ENCODE measurements around the gene PSTPIP2.
"Not testable (repeated sequence)": the region's sequence is repeated elsewhere in the genome, so short reads cannot be mapped to it uniquely, and the experiment has no call there.

Gene PSTPIP2

GRCh38 chr18:45997700-45998151 is 74.3 kb downstream of the PSTPIP2 start:
- H3K9ac ChIP-seq (ENCODE audit: low read depth, low read length), result no peak overlapping the region
- peaks cover 9% of the 10 kb centered on the region for H3K4me1 ChIP-seq (ENCODE audit: control insufficient read depth, insufficient read depth, low read length)
- no peaks in the 10 kb centered on the region for H3K27me3 ChIP-seq (ENCODE audit: control insufficient read depth, insufficient read depth, low read length)
- H3K9me3 ChIP-seq (ENCODE audit: control insufficient read depth, insufficient read depth, low read length), result no peaks in the 10 kb centered on the region
- no peak overlapping the region for H3K4me3 ChIP-seq (ENCODE audit: low read depth, low read length)
- no peaks in the 10 kb centered on the region for H3K36me3 ChIP-seq (ENCODE audit: control insufficient read depth, insufficient read depth, low read length)

GRCh38 chr18:45995461-45995860 is 76.6 kb downstream of the PSTPIP2 start:
- Histone ChIP-seq H3K4me1 (ENCODE audit: control insufficient read depth, insufficient read depth, low read length) (peaks cover 9% of the 10 kb centered on the region), H3K4me3 (ENCODE audit: low read depth, low read length) (no peak overlapping the region), H3K36me3 (ENCODE audit: control insufficient read depth, insufficient read depth, low read length) (no peaks in the 10 kb centered on the region), H3K27me3 (ENCODE audit: control insufficient read depth, insufficient read depth, low read length) (no peaks in the 10 kb centered on the region), H3K9me3 (ENCODE audit: control insufficient read depth, insufficient read depth, low read length) (no peaks in the 10 kb centered on the region), H3K9ac (ENCODE audit: low read depth, low read length) (no peak overlapping the region)

GRCh38 chr18:45993438-45993837 is 78.6 kb downstream of the PSTPIP2 start:
- H3K9ac ChIP-seq (ENCODE audit: low read depth, low read length), result no peak overlapping the region
- peaks cover 9% of the 10 kb centered on the region for H3K4me1 ChIP-seq (ENCODE audit: control insufficient read depth, insufficient read depth, low read length)

GRCh38 chr18:45992527-45992926 is 79.5 kb downstream of the PSTPIP2 start:
- not testable (repeated sequence) for H3K27me3 ChIP-seq (ENCODE audit: control insufficient read depth, insufficient read depth, low read length); H3K9ac ChIP-seq (ENCODE audit: low read depth, low read length); H3K9me3 ChIP-seq (ENCODE audit: control insufficient read depth, insufficient read depth, low read length); H3K4me1 ChIP-seq (ENCODE audit: control insufficient read depth, insufficient read depth, low read length); H3K36me3 ChIP-seq (ENCODE audit: control insufficient read depth, insufficient read depth, low read length); H3K4me3 ChIP-seq (ENCODE audit: low read depth, low read length)

More at GRCh38 chr18:45993438-45993837, 78.6 kb downstream of the PSTPIP2 start:
- Histone ChIP-seq H3K4me3 (ENCODE audit: low read depth, low read length) (no peak overlapping the region), H3K9me3 (ENCODE audit: control insufficient read depth, insufficient read depth, low read length) (no peaks in the 10 kb centered on the region), H3K27me3 (ENCODE audit: control insufficient read depth, insufficient read depth, low read length) (no peaks in the 10 kb centered on the region), H3K36me3 (ENCODE audit: control insufficient read depth, insufficient read depth, low read length) (no peaks in the 10 kb centered on the region)

- Histone ChIP-seq H3K4me3 (ENCODE audit: low read depth, low read length) (no peak overlapping the region), H3K4me1 (ENCODE audit: control insufficient read depth, insufficient read depth, low read length) (no peaks in the 10 kb centered on the region), H3K9me3 (ENCODE audit: control insufficient read depth, insufficient read depth, low read length) (no peaks in the 10 kb centered on the region), H3K27me3 (ENCODE audit: control insufficient read depth, insufficient read depth, low read length) (no peaks in the 10 kb centered on the region), H3K36me3 (ENCODE audit: control insufficient read depth, insufficient read depth, low read length) (no peaks in the 10 kb centered on the region), H3K9ac (ENCODE audit: low read depth, low read length) (no peak overlapping the region)
Measured at GRCh38 chr18:45991788-45992187, 80.3 kb downstream of the PSTPIP2 start.

GRCh38 chr18:45984546-45985235 is 87.4 kb downstream of the PSTPIP2 start:
- Histone ChIP-seq H3K36me3 (ENCODE audit: control insufficient read depth, insufficient read depth, low read length) (no peaks in the 10 kb centered on the region), H3K9ac (ENCODE audit: low read depth, low read length) (no peak overlapping the region), H3K4me3 (ENCODE audit: low read depth, low read length) (no peak overlapping the region), H3K27me3 (ENCODE audit: control insufficient read depth, insufficient read depth, low read length) (no peaks in the 10 kb centered on the region), H3K9me3 (ENCODE audit: control insufficient read depth, insufficient read depth, low read length) (no peaks in the 10 kb centered on the region), H3K4me1 (ENCODE audit: control insufficient read depth, insufficient read depth, low read length) (no peaks in the 10 kb centered on the region)

- Histone ChIP-seq H3K9me3 (ENCODE audit: control insufficient read depth, insufficient read depth, low read length) (no peaks in the 10 kb centered on the region), H3K36me3 (ENCODE audit: control insufficient read depth, insufficient read depth, low read length) (no peaks in the 10 kb centered on the region), H3K9ac (ENCODE audit: low read depth, low read length) (no peak overlapping the region), H3K4me1 (ENCODE audit: control insufficient read depth, insufficient read depth, low read length) (peaks cover 3% of the 10 kb centered on the region), H3K27me3 (ENCODE audit: control insufficient read depth, insufficient read depth, low read length) (no peaks in the 10 kb centered on the region), H3K4me3 (ENCODE audit: low read depth, low read length) (no peak overlapping the region)
Measured at GRCh38 chr18:45981821-45982220, 90.2 kb downstream of the PSTPIP2 start.

GRCh38 chr18:45980229-45980628 is 91.8 kb downstream of the PSTPIP2 start:
- Histone ChIP-seq H3K9me3 (ENCODE audit: control insufficient read depth, insufficient read depth, low read length) (no peaks in the 10 kb centered on the region), H3K9ac (ENCODE audit: low read depth, low read length) (no peak overlapping the region), H3K4me1 (ENCODE audit: control insufficient read depth, insufficient read depth, low read length) (peaks cover 3% of the 10 kb centered on the region), H3K4me3 (ENCODE audit: low read depth, low read length) (no peak overlapping the region), H3K27me3 (ENCODE audit: control insufficient read depth, insufficient read depth, low read length) (no peaks in the 10 kb centered on the region), H3K36me3 (ENCODE audit: control insufficient read depth, insufficient read depth, low read length) (no peaks in the 10 kb centered on the region)

GRCh38 chr18:45978084-45978483 is 94.0 kb downstream of the PSTPIP2 start:
- Histone ChIP-seq H3K4me3 (ENCODE audit: low read depth, low read length) (no peak overlapping the region), H3K36me3 (ENCODE audit: control insufficient read depth, insufficient read depth, low read length) (no peaks in the 10 kb centered on the region), H3K9ac (ENCODE audit: low read depth, low read length) (no peak overlapping the region), H3K4me1 (ENCODE audit: control insufficient read depth, insufficient read depth, low read length) (peaks cover 3% of the 10 kb centered on the region), H3K27me3 (ENCODE audit: control insufficient read depth, insufficient read depth, low read length) (no peaks in the 10 kb centered on the region), H3K9me3 (ENCODE audit: control insufficient read depth, insufficient read depth, low read length) (no peaks in the 10 kb centered on the region)

GRCh38 chr18:45976974-45977373 is 95.1 kb downstream of the PSTPIP2 start:
- Histone ChIP-seq H3K9me3 (ENCODE audit: control insufficient read depth, insufficient read depth, low read length) (no peaks in the 10 kb centered on the region), H3K27me3 (ENCODE audit: control insufficient read depth, insufficient read depth, low read length) (no peaks in the 10 kb centered on the region), H3K4me1 (ENCODE audit: control insufficient read depth, insufficient read depth, low read length) (peaks cover 3% of the 10 kb centered on the region), H3K36me3 (ENCODE audit: control insufficient read depth, insufficient read depth, low read length) (no peaks in the 10 kb centered on the region), H3K4me3 (ENCODE audit: low read depth, low read length) (no peak overlapping the region), H3K9ac (ENCODE audit: low read depth, low read length) (no peak overlapping the region)

GRCh38 chr18:45976566-45976965 is 95.5 kb downstream of the PSTPIP2 start:
- Histone ChIP-seq H3K4me1 (ENCODE audit: control insufficient read depth, insufficient read depth, low read length) (peaks cover 3% of the 10 kb centered on the region), H3K4me3 (ENCODE audit: low read depth, low read length) (no peak overlapping the region), H3K9me3 (ENCODE audit: control insufficient read depth, insufficient read depth, low read length) (no peaks in the 10 kb centered on the region), H3K9ac (ENCODE audit: low read depth, low read length) (no peak overlapping the region), H3K36me3 (ENCODE audit: control insufficient read depth, insufficient read depth, low read length) (no peaks in the 10 kb centered on the region), H3K27me3 (ENCODE audit: control insufficient read depth, insufficient read depth, low read length) (no peaks in the 10 kb centered on the region)

GRCh38 chr18:45974088-45974536 is 97.9 kb downstream of the PSTPIP2 start:
- Histone ChIP-seq H3K36me3 (ENCODE audit: control insufficient read depth, insufficient read depth, low read length) (no peaks in the 10 kb centered on the region), H3K27me3 (ENCODE audit: control insufficient read depth, insufficient read depth, low read length) (peaks cover 2% of the 10 kb centered on the region), H3K9ac (ENCODE audit: low read depth, low read length) (no peak overlapping the region), H3K9me3 (ENCODE audit: control insufficient read depth, insufficient read depth, low read length) (no peaks in the 10 kb centered on the region), H3K4me1 (ENCODE audit: control insufficient read depth, insufficient read depth, low read length) (peaks cover 3% of the 10 kb centered on the region), H3K4me3 (ENCODE audit: low read depth, low read length) (no peak overlapping the region)

All from iPS-15b (cell line).